Activated naive CD8-positive, alpha-beta T cell treated with anti-CD3 and anti-CD28 coated beads, Interleukin-2, amount 10 ng/mL, durations not matched to agents 7 days and 5 days (primary cell): ENCODE results near the gene METTL26. TPM values are rescaled to one million over a fixed set of nuclear protein-coding genes. Genes with fewer than 3 reads are reported as not detected.

ENCODE experiments used
- ATAC-seq: fragments of 150-1000 bp; cut with Tn5 transposase; one replicate; pipeline ENCODE4 v1.10.0; 2021; ENCODE audit warnings: low read depth, moderate library complexity
- POLR2A ChIA-PET: fragments of 350-600 bp; sonication (Branson Sonifier 250); formaldehyde crosslinking; loops from one replicate; lab custom pipeline; 2021; ENCODE audit warnings: antibody characterized with exemption; lab: Charles Lee
- DNase-seq: peaks from one replicate; pipeline ENCODE4 v3.0.0; 2021
- H3K27ac Mint-ChIP-seq: one replicate; pipeline ENCODE4 v1.8.0; 2022; ENCODE audit warnings: mild to moderate bottlenecking, mixed read lengths
- H3K27me3 Mint-ChIP-seq: one replicate; pipeline ENCODE4 v1.8.0; 2022; ENCODE audit warnings: mild to moderate bottlenecking, moderate library complexity, mixed read lengths
- H3K36me3 Mint-ChIP-seq: one replicate; pipeline ENCODE4 v1.8.0; 2021; ENCODE audit warnings: mild to moderate bottlenecking, mixed read lengths
- H3K4me1 Mint-ChIP-seq: one replicate; pipeline ENCODE4 v1.8.0; 2021; ENCODE audit warnings: mixed read lengths
- H3K4me3 Mint-ChIP-seq: one replicate; pipeline ENCODE4 v1.8.0; 2022; ENCODE audit warnings: mild to moderate bottlenecking, moderate library complexity, mixed read lengths
- H3K9me3 Mint-ChIP-seq: one replicate; pipeline ENCODE4 v1.8.0; 2021; ENCODE audit warnings: mixed read lengths
- total RNA-seq, 2 experiments: library from RNA; stranded (reverse); gene quantifications; one replicate each; pipeline ENCODE4 v1.2.3, GENCODE V29; 2021

METTL26 gene
- total RNA-seq, 2 experiments from 2014 or later = 75.7 to 81.2 TPM

- Mint-ChIP-seq H3K27ac (no peak overlapping the region), H3K36me3 (peaks cover 2% of the 10 kb centered on the region), H3K27me3 (no peaks in the 10 kb centered on the region), H3K9me3 (no peaks in the 10 kb centered on the region), H3K4me3 (no peak overlapping the region), H3K4me1 (peaks cover 2% of the 10 kb centered on the region)
- POLR2A ChIA-PET = interaction anchor here (1.0 to 1.2 kb wide), 2 partner anchors 10 to 124 kb away, joined by 3 read pairs; no protein-coding TSS in a partner anchor
- peak; percentile 43 for ATAC-seq
- peak; percentile 75 for DNase-seq
Measured at GRCh38 chr16:660459-661183, 24.5 kb upstream of the METTL26 start.

DNA sequence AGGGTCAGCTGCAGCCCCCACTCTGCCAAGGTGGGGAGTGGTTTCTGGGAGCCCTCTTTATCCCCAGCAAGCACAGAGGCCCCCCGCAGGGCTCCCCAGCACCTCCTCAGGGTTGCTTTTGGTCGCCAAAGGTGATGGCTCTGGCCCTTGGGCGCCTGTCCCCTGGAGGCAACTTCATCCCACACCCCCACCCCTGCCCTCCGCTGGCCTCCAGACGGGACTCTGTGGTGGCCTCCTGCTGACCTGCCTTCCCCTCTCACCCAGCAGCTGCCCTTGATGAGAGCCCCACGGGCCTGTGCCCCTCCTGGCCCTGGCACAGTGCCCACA is 24.0 kb upstream of the METTL26 start:
- H3K36me3 Mint-ChIP-seq = peaks cover 2% of the 10 kb centered on the region
- peaks cover 2% of the 10 kb centered on the region for H3K4me1 Mint-ChIP-seq
- no peak overlapping the region for H3K4me3 Mint-ChIP-seq
- no peaks in the 10 kb centered on the region for H3K9me3 Mint-ChIP-seq
- ATAC-seq (no peak), DNase-seq (no peak)
- POLR2A ChIA-PET = interaction anchor here (1.0 to 1.2 kb wide), 2 partner anchors 9 to 125 kb away, joined by 3 read pairs; no protein-coding TSS in a partner anchor
- H3K27me3 Mint-ChIP-seq = no peaks in the 10 kb centered on the region
- no peak overlapping the region for H3K27ac Mint-ChIP-seq

- POLR2A ChIA-PET = interaction anchor here (1.0 to 1.2 kb wide), 2 partner anchors 9 to 125 kb away, joined by 3 read pairs; no protein-coding TSS in a partner anchor
- Mint-ChIP-seq H3K36me3 (peaks cover 2% of the 10 kb centered on the region), H3K27ac (no peak overlapping the region), H3K9me3 (no peaks in the 10 kb centered on the region), H3K27me3 (no peaks in the 10 kb centered on the region), H3K4me3 (no peak overlapping the region), H3K4me1 (peaks cover 2% of the 10 kb centered on the region)
- DNase-seq (no peak), ATAC-seq (no peak)
Measured at GRCh38 chr16:659618-660017, 23.5 kb upstream of the METTL26 start.

GRCh38 chr16:658679-659571 is 22.8 kb upstream of the METTL26 start:
- Mint-ChIP-seq H3K27me3 (no peaks in the 10 kb centered on the region), H3K4me3 (no peak overlapping the region), H3K27ac (peak overlapping the region; percentile 42), H3K4me1 (peaks cover 2% of the 10 kb centered on the region), H3K36me3 (peaks cover 2% of the 10 kb centered on the region), H3K9me3 (no peaks in the 10 kb centered on the region)
- ATAC-seq (no peak), DNase-seq (no peak)
- POLR2A ChIA-PET = interaction anchor here (1.0 to 1.2 kb wide), 2 partner anchors 8 to 126 kb away, joined by 3 read pairs; no protein-coding TSS in a partner anchor

DNA sequence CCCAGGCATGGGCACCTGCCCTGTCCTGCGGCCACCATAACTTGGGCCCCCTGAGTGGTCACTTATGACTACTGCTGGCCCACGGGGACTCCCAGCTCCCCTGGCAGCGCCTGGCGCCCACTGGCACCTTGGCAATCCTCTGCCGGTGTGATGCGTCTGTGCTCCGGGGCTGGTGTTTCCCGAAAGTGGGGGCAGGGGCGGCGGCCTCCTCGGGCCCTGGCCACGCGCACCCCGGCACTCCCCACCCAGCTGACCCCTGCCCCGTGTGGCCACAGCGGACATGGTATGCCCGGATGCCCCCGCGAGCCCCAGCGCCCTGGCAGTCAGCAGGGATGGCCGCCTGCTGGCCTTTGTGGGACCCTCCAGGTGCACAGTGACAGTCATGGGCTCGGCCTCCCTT is 21.4 kb upstream of the METTL26 start:
- POLR2A ChIA-PET = no interaction called here
- Mint-ChIP-seq H3K9me3 (no peaks in the 10 kb centered on the region), H3K27ac (no peak overlapping the region), H3K36me3 (no peaks in the 10 kb centered on the region), H3K4me1 (peaks cover 2% of the 10 kb centered on the region), H3K27me3 (no peaks in the 10 kb centered on the region), H3K4me3 (no peak overlapping the region)
- no peak for DNase-seq
- no peak for ATAC-seq

DNA sequence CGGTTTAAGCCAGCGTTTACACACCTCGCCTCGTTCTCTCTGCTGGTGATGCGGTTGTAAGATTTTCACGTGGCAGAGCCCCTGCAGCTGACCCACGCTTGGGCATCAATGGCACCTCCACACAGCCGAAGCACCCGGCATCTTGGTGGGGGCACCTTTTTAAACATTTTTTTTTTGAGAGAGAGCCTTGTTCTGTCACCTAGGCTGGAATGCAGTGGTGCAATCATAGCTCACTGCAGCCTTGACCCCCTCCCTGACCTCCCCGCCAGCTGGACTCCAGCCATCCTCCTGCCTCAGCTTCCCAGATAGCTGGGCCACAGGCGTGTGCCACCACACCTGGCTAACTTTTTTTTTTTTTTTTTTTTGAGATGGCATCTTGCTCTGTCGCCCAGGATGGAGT is 17.9 kb upstream of the METTL26 start:
- no peaks in the 10 kb centered on the region for H3K27me3 Mint-ChIP-seq
- ATAC-seq = no peak

GRCh38 chr16:652454-653305 is 16.6 kb upstream of the METTL26 start:
- ATAC-seq (no peak), DNase-seq (no peak)
- Mint-ChIP-seq H3K27me3 (no peaks in the 10 kb centered on the region), H3K27ac (no peak overlapping the region), H3K4me3 (no peak overlapping the region), H3K36me3 (no peaks in the 10 kb centered on the region), H3K9me3 (no peaks in the 10 kb centered on the region), H3K4me1 (no peaks in the 10 kb centered on the region)
- POLR2A ChIA-PET = interaction anchor here (1.5 kb wide), 1 partner anchor 26 kb away, joined by 3 read pairs; no protein-coding TSS in a partner anchor

More for the DNA sequence above, 17.9 kb upstream of the METTL26 start:
- DNase-seq = no peak
- no peaks in the 10 kb centered on the region for H3K36me3 Mint-ChIP-seq
- no peak overlapping the region for H3K4me3 Mint-ChIP-seq
- H3K27ac Mint-ChIP-seq = no peak overlapping the region
- POLR2A ChIA-PET = interaction anchor here (1.5 kb wide), 1 partner anchor 25 kb away, joined by 3 read pairs; no protein-coding TSS in a partner anchor
- no peaks in the 10 kb centered on the region for H3K9me3 Mint-ChIP-seq
- no peaks in the 10 kb centered on the region for H3K4me1 Mint-ChIP-seq

- no peaks in the 10 kb centered on the region for H3K4me1 Mint-ChIP-seq
- H3K27me3 Mint-ChIP-seq = no peaks in the 10 kb centered on the region
- H3K36me3 Mint-ChIP-seq = no peaks in the 10 kb centered on the region
- no peak overlapping the region for H3K4me3 Mint-ChIP-seq
- POLR2A ChIA-PET = no interaction called here
- no peak for ATAC-seq
- no peak overlapping the region for H3K27ac Mint-ChIP-seq
- DNase-seq = no peak
- no peaks in the 10 kb centered on the region for H3K9me3 Mint-ChIP-seq
Measured at GRCh38 chr16:651844-652243, 15.7 kb upstream of the METTL26 start.

GRCh38 chr16:649631-650030 is 13.5 kb upstream of the METTL26 start:
- Mint-ChIP-seq H3K9me3 (no peaks in the 10 kb centered on the region), H3K4me1 (peaks cover 3% of the 10 kb centered on the region), H3K4me3 (peak overlapping the region; percentile 76), H3K27ac (no peak overlapping the region), H3K36me3 (no peaks in the 10 kb centered on the region), H3K27me3 (no peaks in the 10 kb centered on the region)
- DNase-seq (no peak), ATAC-seq (peak; percentile 21)
- POLR2A ChIA-PET = interaction anchor here (0.8 to 3.1 kb wide), 8 partner anchors 10 to 62 kb away, joined by 3 to 13 read pairs (median 6); partner anchors contain the start of genes JMJD8, METTL26, RHOT2 and STUB1

- POLR2A ChIA-PET = interaction anchor here (0.8 to 3.1 kb wide), 9 partner anchors 9 to 122 kb away, joined by 3 to 13 read pairs (median 5); partner anchors contain the start of genes CAPN15, JMJD8, METTL26 and RHOT2
- Mint-ChIP-seq H3K36me3 (no peaks in the 10 kb centered on the region), H3K4me3 (peak within 1 kb of the TSS; percentile 80), H3K27ac (peak within 1 kb of the TSS; percentile 73), H3K27me3 (no peaks in the 10 kb centered on the region), H3K4me1 (peaks cover 3% of the 10 kb centered on the region), H3K9me3 (no peaks in the 10 kb centered on the region)
- ATAC-seq (peak; percentile 88), DNase-seq (peak; percentile 95)
Measured at GRCh38 chr16:648781-649589, 12.9 kb upstream of the METTL26 start, which contains the start of gene WDR90. Gene WDR90 (plus strand): TSS chr16:649365. CDS start chr16:649417, 52 bp downstream.

- DNase-seq (peak; percentile 59), ATAC-seq (no peak)
- POLR2A ChIA-PET = interaction anchor here (1.2 to 3.1 kb wide), 4 partner anchors 12 to 121 kb away, joined by 4 to 13 read pairs (median 6); partner anchors contain the start of genes CAPN15, JMJD8, METTL26 and STUB1
- H3K9me3 Mint-ChIP-seq = no peaks in the 10 kb centered on the region
- H3K4me3 Mint-ChIP-seq = peak overlapping the region; percentile 80
- H3K4me1 Mint-ChIP-seq = peaks cover 3% of the 10 kb centered on the region
- H3K36me3 Mint-ChIP-seq = no peaks in the 10 kb centered on the region
- H3K27me3 Mint-ChIP-seq = no peaks in the 10 kb centered on the region
- peak overlapping the region; percentile 73 for H3K27ac Mint-ChIP-seq
Measured at GRCh38 chr16:648071-648780, 12.1 kb upstream of the METTL26 start.
